Right lobe of liver (tissue), 6 donors: ENCODE results near the gene PCDHGC3. TPM values are rescaled to one million over a fixed set of nuclear protein-coding genes. Genes with fewer than 3 reads are reported as not detected.
"Not testable (repeated sequence)": the region's sequence is repeated elsewhere in the genome, so short reads cannot be mapped to it uniquely, and the experiment has no call there.

Experiments used
- ATAC-seq, 4 donors: fragments of 200-7000 bp; cut with Tn5 transposase; one replicate each; pipeline ENCODE4 v1.9.1; 2020; ENCODE audit warnings: mild to moderate bottlenecking in 4 of 4, moderate library complexity in 4 of 4
- DNase-seq, 3 donors: peaks; one replicate each; pipeline ENCODE4 v3.0.0-alpha.2; 2020
- H3K27ac ChIP-seq, 3 donors: fragments of 200-600 bp; one replicate each; pipeline ENCODE4 v1.8.0; 2022
- H3K27me3 ChIP-seq, 2 donors: fragments of 200-600 bp; one replicate each; pipeline ENCODE4 v1.8.0; 2022
- H3K36me3 ChIP-seq, 4 donors: fragments of 200-600 bp; sonication (generic) in 1 of 4; one replicate each; pipeline versions ENCODE4 v1.5.1 to v1.8.0; 2017 to 2022; ENCODE audit warnings: control low read depth in 1 of 4
- H3K4me1 ChIP-seq, 4 donors: fragments of 200-600 bp; sonication (generic) in 1 of 4; one replicate each; pipeline versions ENCODE4 v1.5.1 to v1.8.0; 2017 to 2022; ENCODE audit warnings: control low read depth in 1 of 4
- H3K4me3 ChIP-seq, 3 donors: fragments of 200-600 bp; one replicate each; pipeline ENCODE4 v1.8.0; 2022
- H3K9me3 ChIP-seq, 4 donors: fragments of 200-600 bp; sonication (generic) in 1 of 4; one replicate each; pipeline versions ENCODE4 v1.5.1 to v1.8.0; 2017 to 2022; ENCODE audit warnings: control low read depth in 1 of 4
- POLR2A ChIP-seq: fragments of 450-650 bp; IDR thresholded peaks from one replicate; pipeline ENCODE4 v1.6.1; 2017; ENCODE audit warnings: antibody characterized with exemption, mild to moderate bottlenecking
- WGBS: methylation state at CpG from one replicate; pipeline ENCODE4 v1.1.6; 2018; ENCODE audit warnings: low coverage, low lambda C conversion rate; ENCODE audit not compliant: insufficient coverage; ENCODE audit errors: missing lambda C conversion rate; 5-methylcytosine and 5-hydroxymethylcytosine counted together
- intact Hi-C, 2 donors: fragments of 100-400 bp; cut with DNase I; formaldehyde crosslinking; loops; one replicate each; pipeline versions ENCODE4 v1.11.2 to v1.14.1; 2022
- long read RNA-seq: library from polyadenylated mRNA; unstranded; transcript quantifications from one replicate; pipeline ENCODE4 v2.0.0, GENCODE V29; 2019
- total RNA-seq, 6 experiments: library from RNA; depleted of rRNA in 2 of 6; stranded (reverse); fragments of >200 nt in 2 of 6; fragmentation: NEBNext Ultra II Directional in 3 of 6; extraction: Animal tissue kit (Norgen Biotek cat#: 25700) in 3 of 6; gene quantifications; one replicate each; pipeline versions ENCODE4 v1.1.0 to v1.2.4, GENCODE V29; 2016 to 2023
- TF ChIP-seq, protein P1 (sequence below), 4 donors: fragments of 200-600 bp in 3 of 4; fragments of 450-650 bp in 1 of 4; IDR thresholded peaks; one replicate each; pipeline versions ENCODE4 v1.5.1 to v1.8.0; 2016 to 2022; ENCODE audit warnings: antibody characterized with exemption in 4 of 4, mild to moderate bottlenecking in 2 of 4
- donor health status: DM: no; HTN: yes; CAD: no.
- donor health status: DM: no; HTN: no; CAD: no.
- donor health status: DM: no; HTN: no; CAD: no.
- donor health status: DM: no; HTN: yes; CAD: no.
- donor health status: DM: no; HTN: yes; CAD: no.

PCDHGC3 gene
- 10 to 100 TPM in 1 of 6 experiments, 1 to 10 TPM in 5; 6.1 to 10.6 (median 7.6) TPM for total RNA-seq
- long read RNA-seq = 0 reads

DNA sequence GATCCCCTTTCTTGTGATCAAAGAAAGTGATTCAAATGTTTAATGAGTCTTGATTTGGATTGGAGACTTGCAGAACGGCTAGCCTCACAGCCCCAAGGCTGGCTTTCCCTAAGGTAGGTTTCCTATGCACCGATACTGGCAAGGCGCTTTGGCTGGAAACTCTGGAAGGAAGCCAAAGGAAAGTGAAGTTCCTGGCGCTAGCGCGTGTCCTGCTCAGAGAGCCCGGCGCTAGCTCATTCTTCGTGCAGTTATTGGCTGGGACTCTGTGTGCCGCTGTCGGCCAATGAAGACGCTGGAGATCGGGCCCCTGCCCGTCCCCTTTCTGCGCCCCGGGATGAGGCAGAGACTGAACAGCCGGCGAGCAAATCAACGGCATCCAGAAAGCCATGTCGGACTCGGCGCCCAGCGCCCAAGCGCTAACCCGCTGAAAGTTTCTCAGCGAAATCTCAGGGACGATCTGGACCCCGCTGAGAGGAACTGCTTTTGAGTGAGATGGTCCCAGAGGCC, at the start of gene PCDHGC3:
TSS of gene PCDHGC3 (plus strand) at position 342 of the 507 bp plus-strand sequence. CDS start at position 493, 151 bp downstream.
- DNase-seq (peak; percentile 87 to 90 (median 90)), ATAC-seq (peak; percentile 98 to 99 (median 99))
- no peaks in the 10 kb centered on the region for H3K36me3 ChIP-seq
- no peaks in the 10 kb centered on the region for H3K9me3 ChIP-seq
- peaks cover 0 to 8% (median 2%) of the 10 kb centered on the region in 4 donors for H3K4me1 ChIP-seq
- H3K4me3 ChIP-seq = peak within 1 kb of the TSS; percentile 55 to 67 (median 61)
- H3K27me3 ChIP-seq = peaks cover 0 to 4% of the 10 kb centered on the region in 2 donors
- WGBS = under 1% methylated on average over 22 of the region's 28 CpGs
- H3K27ac ChIP-seq = peak within 1 kb of the TSS; percentile 59 to 77 (median 73)
- intact Hi-C loops = loop anchor here in 1 of 2 donors (10.0 kb wide), 1 partner anchor 49 kb away; no protein-coding TSS in a partner anchor
- peak; percentile 59 for TF ChIP-seq POLR2A
- TF ChIP-seq, protein P1, sequence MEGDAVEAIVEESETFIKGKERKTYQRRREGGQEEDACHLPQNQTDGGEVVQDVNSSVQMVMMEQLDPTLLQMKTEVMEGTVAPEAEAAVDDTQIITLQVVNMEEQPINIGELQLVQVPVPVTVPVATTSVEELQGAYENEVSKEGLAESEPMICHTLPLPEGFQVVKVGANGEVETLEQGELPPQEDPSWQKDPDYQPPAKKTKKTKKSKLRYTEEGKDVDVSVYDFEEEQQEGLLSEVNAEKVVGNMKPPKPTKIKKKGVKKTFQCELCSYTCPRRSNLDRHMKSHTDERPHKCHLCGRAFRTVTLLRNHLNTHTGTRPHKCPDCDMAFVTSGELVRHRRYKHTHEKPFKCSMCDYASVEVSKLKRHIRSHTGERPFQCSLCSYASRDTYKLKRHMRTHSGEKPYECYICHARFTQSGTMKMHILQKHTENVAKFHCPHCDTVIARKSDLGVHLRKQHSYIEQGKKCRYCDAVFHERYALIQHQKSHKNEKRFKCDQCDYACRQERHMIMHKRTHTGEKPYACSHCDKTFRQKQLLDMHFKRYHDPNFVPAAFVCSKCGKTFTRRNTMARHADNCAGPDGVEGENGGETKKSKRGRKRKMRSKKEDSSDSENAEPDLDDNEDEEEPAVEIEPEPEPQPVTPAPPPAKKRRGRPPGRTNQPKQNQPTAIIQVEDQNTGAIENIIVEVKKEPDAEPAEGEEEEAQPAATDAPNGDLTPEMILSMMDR (IDR thresholded peaks at IDR 0.05) = peak; percentile 6 to 47 (median 32)

DNA sequence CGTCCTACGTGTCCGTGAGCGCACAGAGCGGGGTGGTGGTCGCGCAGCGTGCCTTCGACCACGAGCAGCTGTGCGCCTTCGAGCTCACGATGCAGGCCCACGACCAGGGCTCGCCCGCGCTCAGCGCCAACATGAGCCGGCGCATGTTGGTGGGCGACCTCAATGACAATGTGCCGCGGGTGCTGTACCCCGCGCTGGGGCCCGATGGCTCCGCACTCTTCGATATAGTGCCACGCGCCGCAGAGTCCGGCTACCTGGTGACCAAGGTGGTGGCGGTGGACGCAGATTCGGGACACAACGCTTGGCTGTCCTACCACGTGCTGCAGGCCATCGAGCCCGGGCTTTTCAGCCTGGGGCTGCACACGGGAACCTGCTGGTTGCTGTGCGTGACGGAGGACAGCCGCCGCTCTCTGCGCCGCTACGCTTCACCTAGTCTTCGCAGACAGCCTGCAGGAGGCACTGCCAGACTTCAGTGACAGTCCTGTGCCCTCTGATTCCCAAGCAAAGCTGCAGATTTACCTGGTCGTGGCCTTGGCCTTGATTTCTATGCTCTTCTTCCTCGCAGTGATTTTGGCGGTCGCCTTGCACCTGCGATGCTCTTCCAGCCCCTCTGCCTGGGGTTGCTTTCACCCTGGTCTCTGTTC, 47.9 kb upstream of the PCDHGC3 start:
- 52% methylated on average over 6 of the region's 53 CpGs for WGBS

DNA sequence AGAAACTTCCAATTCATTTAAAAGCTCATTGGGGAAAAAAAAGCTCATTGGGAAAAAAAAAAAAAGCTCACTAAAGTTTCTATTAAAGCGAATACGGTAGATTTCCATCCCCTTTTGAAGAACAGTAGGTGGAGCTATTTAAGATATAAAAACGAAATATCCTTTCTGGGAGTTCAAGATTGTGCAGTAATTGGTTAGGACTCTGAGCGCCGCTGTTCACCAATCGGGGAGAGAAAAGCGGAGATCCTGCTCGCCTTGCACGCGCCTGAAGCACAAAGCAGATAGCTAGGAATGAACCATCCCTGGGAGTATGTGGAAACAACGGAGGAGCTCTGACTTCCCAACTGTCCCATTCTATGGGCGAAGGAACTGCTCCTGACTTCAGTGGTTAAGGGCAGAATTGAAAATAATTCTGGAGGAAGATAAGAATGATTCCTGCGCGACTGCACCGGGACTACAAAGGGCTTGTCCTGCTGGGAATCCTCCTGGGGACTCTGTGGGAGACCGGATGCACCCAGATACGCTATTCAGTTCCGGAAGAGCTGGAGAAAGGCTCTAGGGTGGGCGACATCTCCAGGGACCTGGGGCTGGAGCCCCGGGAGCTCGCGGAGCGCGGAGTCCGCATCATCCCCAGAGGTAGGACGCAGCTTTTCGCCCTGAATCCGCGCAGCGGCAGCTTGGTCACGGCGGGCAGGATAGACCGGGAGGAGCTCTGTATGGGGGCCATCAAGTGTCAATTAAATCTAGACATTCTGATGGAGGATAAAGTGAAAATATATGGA, 45.2 kb upstream of the PCDHGC3 start, which contains the start of gene PCDHGA12:
TSS of gene PCDHGA12 (plus strand) at position 176 of the 782 bp plus-strand sequence. CDS start at position 429, 253 bp downstream.
- Histone ChIP-seq H3K9me3 (peaks cover 0 to 7% (median 6%) of the 10 kb centered on the region in 4 donors), H3K4me1 (no peaks in the 10 kb centered on the region), H3K36me3 (no peaks in the 10 kb centered on the region), H3K27ac (no peak within 1 kb of the TSS), H3K4me3 (peak within 1 kb of the TSS in 2 of 3 donors; percentile 0 to 24), H3K27me3 (no peaks in the 10 kb centered on the region)
- DNase-seq (no peak), ATAC-seq (peak; percentile 63 to 90 (median 82))
- 12% methylated on average over 32 of the region's 33 CpGs for WGBS
- intact Hi-C loops = no loop called here
- TF ChIP-seq, protein P1 (IDR thresholded peaks at IDR 0.05) = peak; percentile 12 to 39 (median 36)
- no peak for TF ChIP-seq POLR2A

More for the DNA sequence above, 47.9 kb upstream of the PCDHGC3 start:
- H3K4me3 ChIP-seq = no peak overlapping the region
- no peaks in the 10 kb centered on the region for H3K27me3 ChIP-seq
- H3K36me3 ChIP-seq = no peaks in the 10 kb centered on the region
- TF ChIP-seq, protein P1 (IDR thresholded peaks at IDR 0.05) = no peak
- no peak for TF ChIP-seq POLR2A
- ATAC-seq (no peak), DNase-seq (no peak)
- intact Hi-C loops = no loop called here
- no peaks in the 10 kb centered on the region for H3K4me1 ChIP-seq
- H3K27ac ChIP-seq = no peak overlapping the region
- H3K9me3 ChIP-seq = peaks cover 0 to 20% (median 7%) of the 10 kb centered on the region in 4 donors

DNA sequence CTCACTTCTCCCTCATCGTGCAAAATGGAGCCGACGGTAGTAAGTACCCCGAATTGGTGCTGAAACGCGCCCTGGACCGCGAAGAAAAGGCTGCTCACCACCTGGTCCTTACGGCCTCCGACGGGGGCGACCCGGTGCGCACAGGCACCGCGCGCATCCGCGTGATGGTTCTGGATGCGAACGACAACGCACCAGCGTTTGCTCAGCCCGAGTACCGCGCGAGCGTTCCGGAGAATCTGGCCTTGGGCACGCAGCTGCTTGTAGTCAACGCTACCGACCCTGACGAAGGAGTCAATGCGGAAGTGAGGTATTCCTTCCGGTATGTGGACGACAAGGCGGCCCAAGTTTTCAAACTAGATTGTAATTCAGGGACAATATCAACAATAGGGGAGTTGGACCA, 44.5 kb upstream of the PCDHGC3 start:
- H3K4me1 ChIP-seq = no peaks in the 10 kb centered on the region
- WGBS = 16% methylated on average over 5 of the region's 37 CpGs
- no peaks in the 10 kb centered on the region for H3K27me3 ChIP-seq
- intact Hi-C loops = no loop called here
- peak overlapping the region in 2 of 3 donors; percentile 0 to 24 for H3K4me3 ChIP-seq
- no peaks in the 10 kb centered on the region for H3K36me3 ChIP-seq
- TF ChIP-seq, protein P1 (IDR thresholded peaks at IDR 0.05) = no peak
- no peak for TF ChIP-seq POLR2A
- ATAC-seq = peak in 1 of 4 donors; percentile 32
- H3K9me3 ChIP-seq = peaks cover 0 to 7% (median 6%) of the 10 kb centered on the region in 4 donors
- DNase-seq = no peak
- no peak overlapping the region for H3K27ac ChIP-seq

DNA sequence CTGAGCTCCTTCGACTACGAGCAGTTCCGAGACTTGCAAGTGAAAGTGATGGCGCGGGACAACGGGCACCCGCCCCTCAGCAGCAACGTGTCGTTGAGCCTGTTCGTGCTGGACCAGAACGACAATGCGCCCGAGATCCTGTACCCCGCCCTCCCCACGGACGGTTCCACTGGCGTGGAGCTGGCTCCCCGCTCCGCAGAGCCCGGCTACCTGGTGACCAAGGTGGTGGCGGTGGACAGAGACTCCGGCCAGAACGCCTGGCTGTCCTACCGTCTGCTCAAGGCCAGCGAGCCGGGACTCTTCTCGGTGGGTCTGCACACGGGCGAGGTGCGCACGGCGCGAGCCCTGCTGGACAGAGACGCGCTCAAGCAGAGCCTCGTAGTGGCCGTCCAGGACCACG, 43.5 kb upstream of the PCDHGC3 start:
- H3K27ac ChIP-seq, DNase-seq, H3K9me3 ChIP-seq, H3K4me1 ChIP-seq, H3K27me3 ChIP-seq, ATAC-seq, H3K4me3 ChIP-seq, intact Hi-C loops, H3K36me3 ChIP-seq: not testable (repeated sequence)
- no CpG with 5 or more reads among the region's 38 CpGs for WGBS

DNA sequence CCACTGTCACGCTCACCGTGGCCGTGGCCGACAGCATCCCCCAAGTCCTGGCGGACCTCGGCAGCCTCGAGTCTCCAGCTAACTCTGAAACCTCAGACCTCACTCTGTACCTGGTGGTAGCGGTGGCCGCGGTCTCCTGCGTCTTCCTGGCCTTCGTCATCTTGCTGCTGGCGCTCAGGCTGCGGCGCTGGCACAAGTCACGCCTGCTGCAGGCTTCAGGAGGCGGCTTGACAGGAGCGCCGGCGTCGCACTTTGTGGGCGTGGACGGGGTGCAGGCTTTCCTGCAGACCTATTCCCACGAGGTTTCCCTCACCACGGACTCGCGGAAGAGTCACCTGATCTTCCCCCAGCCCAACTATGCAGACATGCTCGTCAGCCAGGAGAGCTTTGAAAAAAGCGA, 43.0 kb upstream of the PCDHGC3 start:
- H3K4me1 ChIP-seq, H3K36me3 ChIP-seq, H3K27me3 ChIP-seq, intact Hi-C loops, ATAC-seq, DNase-seq, H3K4me3 ChIP-seq, H3K9me3 ChIP-seq, H3K27ac ChIP-seq: not testable (repeated sequence)
- 46% methylated on average over 11 of the region's 29 CpGs for WGBS
